Progenitor cell of endocrine pancreas (in vitro differentiated cells): ENCODE data around the gene DLGAP3. TPM values are rescaled to one million over a fixed set of nuclear protein-coding genes. Genes with fewer than 3 reads are reported as not detected.

Experiments
- DNase-seq: peaks from one replicate; pipeline ENCODE4 v3.0.0; 2021; ENCODE audit warnings: low spot score; ENCODE audit not compliant: unreplicated experiment
- H3K27ac Mint-ChIP-seq: 2 replicates; pipeline ENCODE4 v1.8.0; 2021; ENCODE audit warnings: mild to moderate bottlenecking, moderate library complexity, mixed read lengths
- H3K27me3 Mint-ChIP-seq: 2 replicates; pipeline ENCODE4 v1.8.0; 2021; ENCODE audit warnings: mixed read lengths
- H3K36me3 Mint-ChIP-seq: 2 replicates; pipeline ENCODE4 v1.8.0; 2022; ENCODE audit warnings: mixed read lengths; ENCODE audit not compliant: insufficient read depth
- H3K4me1 Mint-ChIP-seq: 2 replicates; pipeline ENCODE4 v1.8.0; 2021; ENCODE audit warnings: low read depth, mixed read lengths
- H3K4me3 Mint-ChIP-seq: 2 replicates; pipeline ENCODE4 v1.8.0; 2021; ENCODE audit warnings: low read depth, mild to moderate bottlenecking, moderate library complexity, mixed read lengths
- H3K9me3 Mint-ChIP-seq: 2 replicates; pipeline ENCODE4 v1.8.0; 2021; ENCODE audit warnings: low read depth, mixed read lengths
- total RNA-seq: library from RNA; stranded (reverse); gene quantifications from 2 replicates; pipeline ENCODE4 v1.2.1, GENCODE V29; 2021
- TF ChIP-seq, protein P1 (sequence below): fragments of 200-600 bp; sonication (generic); IDR thresholded peaks from one replicate; pipeline ENCODE4 v1.5.0; 2021; ENCODE audit warnings: antibody characterized with exemption, mild to moderate bottlenecking; ENCODE audit not compliant: unreplicated experiment

DLGAP3 gene
- total RNA-seq, 1 donor from 2014 or later: 1.3 TPM

DNA sequence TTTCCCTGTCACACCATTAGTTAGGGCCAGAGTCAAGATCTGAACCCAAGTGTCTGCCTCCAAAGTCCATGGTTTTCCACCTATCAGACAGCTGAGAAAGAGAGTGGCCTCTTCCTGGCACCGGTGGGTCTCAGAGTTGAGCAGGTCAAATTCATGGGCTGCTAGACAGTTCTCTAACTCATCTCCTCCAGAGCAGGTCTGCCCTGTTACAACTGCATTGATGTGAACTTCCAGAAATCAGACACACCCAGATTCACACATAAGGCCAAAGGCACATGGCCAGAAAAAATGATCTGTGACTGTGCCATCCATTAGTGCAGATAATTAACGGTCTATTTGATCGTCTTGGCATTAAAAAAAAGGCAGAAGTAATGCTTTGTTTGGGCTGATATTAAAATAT is 87.4 kb downstream of the DLGAP3 start:
- Mint-ChIP-seq H3K4me3 (no peak overlapping the region), H3K27me3 (peaks cover 2% of the 10 kb centered on the region), H3K27ac (peak overlapping the region; percentile 34), H3K36me3 (no peaks in the 10 kb centered on the region), H3K4me1 (peaks cover 64% of the 10 kb centered on the region), H3K9me3 (no peaks in the 10 kb centered on the region)
- TF ChIP-seq, protein P1, sequence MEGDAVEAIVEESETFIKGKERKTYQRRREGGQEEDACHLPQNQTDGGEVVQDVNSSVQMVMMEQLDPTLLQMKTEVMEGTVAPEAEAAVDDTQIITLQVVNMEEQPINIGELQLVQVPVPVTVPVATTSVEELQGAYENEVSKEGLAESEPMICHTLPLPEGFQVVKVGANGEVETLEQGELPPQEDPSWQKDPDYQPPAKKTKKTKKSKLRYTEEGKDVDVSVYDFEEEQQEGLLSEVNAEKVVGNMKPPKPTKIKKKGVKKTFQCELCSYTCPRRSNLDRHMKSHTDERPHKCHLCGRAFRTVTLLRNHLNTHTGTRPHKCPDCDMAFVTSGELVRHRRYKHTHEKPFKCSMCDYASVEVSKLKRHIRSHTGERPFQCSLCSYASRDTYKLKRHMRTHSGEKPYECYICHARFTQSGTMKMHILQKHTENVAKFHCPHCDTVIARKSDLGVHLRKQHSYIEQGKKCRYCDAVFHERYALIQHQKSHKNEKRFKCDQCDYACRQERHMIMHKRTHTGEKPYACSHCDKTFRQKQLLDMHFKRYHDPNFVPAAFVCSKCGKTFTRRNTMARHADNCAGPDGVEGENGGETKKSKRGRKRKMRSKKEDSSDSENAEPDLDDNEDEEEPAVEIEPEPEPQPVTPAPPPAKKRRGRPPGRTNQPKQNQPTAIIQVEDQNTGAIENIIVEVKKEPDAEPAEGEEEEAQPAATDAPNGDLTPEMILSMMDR: no peak
- no peak for DNase-seq

- Mint-ChIP-seq H3K4me1 (peaks cover 51% of the 10 kb centered on the region), H3K9me3 (no peaks in the 10 kb centered on the region), H3K36me3 (no peaks in the 10 kb centered on the region), H3K4me3 (no peak overlapping the region), H3K27me3 (peaks cover 2% of the 10 kb centered on the region), H3K27ac (no peak overlapping the region)
- TF ChIP-seq, protein P1: no peak
- DNase-seq: no peak
These were observed 89.0 kb downstream of the DLGAP3 start for GRCh38 chr1:34840426-34840825.

GRCh38 chr1:34839526-34840305 is 89.7 kb downstream of the DLGAP3 start:
- Mint-ChIP-seq H3K4me3 (no peak overlapping the region), H3K4me1 (peaks cover 46% of the 10 kb centered on the region), H3K9me3 (no peaks in the 10 kb centered on the region), H3K27ac (no peak overlapping the region), H3K27me3 (peaks cover 2% of the 10 kb centered on the region), H3K36me3 (no peaks in the 10 kb centered on the region)
- no peak for DNase-seq
- TF ChIP-seq, protein P1: no peak

DNA sequence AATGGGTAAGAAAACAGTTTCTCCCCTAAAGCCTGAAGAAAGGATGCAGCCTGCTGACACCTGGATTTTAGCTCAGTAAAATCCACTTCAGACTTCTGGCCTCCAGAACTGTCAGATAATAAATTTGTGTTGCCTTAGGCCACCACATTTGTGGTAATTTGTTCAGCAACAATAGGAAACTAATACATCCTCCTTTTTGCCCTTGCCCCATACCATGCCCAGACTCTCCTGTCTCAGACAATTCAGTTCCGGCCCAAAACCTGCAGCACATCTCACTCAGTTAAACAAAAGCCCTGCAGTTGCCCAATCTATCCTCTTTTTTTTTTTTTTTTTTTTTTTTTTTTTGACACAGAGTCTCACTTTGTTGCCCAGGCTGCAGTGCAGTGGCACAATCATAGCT is 95.7 kb downstream of the DLGAP3 start:
- no peak for DNase-seq
- no peak overlapping the region for H3K27ac Mint-ChIP-seq
- no peak overlapping the region for H3K4me3 Mint-ChIP-seq
- TF ChIP-seq, protein P1: no peak
- H3K36me3 Mint-ChIP-seq: no peaks in the 10 kb centered on the region
- H3K27me3 Mint-ChIP-seq: peaks cover 2% of the 10 kb centered on the region
- H3K4me1 Mint-ChIP-seq: peaks cover 10% of the 10 kb centered on the region
- H3K9me3 Mint-ChIP-seq: no peaks in the 10 kb centered on the region

GRCh38 chr1:34831721-34832246 is 97.7 kb downstream of the DLGAP3 start:
- TF ChIP-seq, protein P1: no peak
- no peak overlapping the region for H3K27ac Mint-ChIP-seq
- no peaks in the 10 kb centered on the region for H3K36me3 Mint-ChIP-seq
- H3K9me3 Mint-ChIP-seq: no peaks in the 10 kb centered on the region
- no peak for DNase-seq
- no peaks in the 10 kb centered on the region for H3K27me3 Mint-ChIP-seq
- peaks cover 23% of the 10 kb centered on the region for H3K4me1 Mint-ChIP-seq
- H3K4me3 Mint-ChIP-seq: no peak overlapping the region
